NCI-H524 (cell line): ENCODE measurements around the gene GRID1.

Experiments
- DNase-seq, 2 experiments: peaks; one replicate each; lab custom pipeline; 2025; lab: John Stamatoyannopoulos, UW

The GRID1 gene

GRCh38 chr10:86229811-86230556 is 136.6 kb downstream of the GRID1 start:
- DNase-seq, result no peak

- DNase-seq, result no peak
Measured at GRCh38 chr10:86229376-86229775, 137.2 kb downstream of the GRID1 start.

DNA sequence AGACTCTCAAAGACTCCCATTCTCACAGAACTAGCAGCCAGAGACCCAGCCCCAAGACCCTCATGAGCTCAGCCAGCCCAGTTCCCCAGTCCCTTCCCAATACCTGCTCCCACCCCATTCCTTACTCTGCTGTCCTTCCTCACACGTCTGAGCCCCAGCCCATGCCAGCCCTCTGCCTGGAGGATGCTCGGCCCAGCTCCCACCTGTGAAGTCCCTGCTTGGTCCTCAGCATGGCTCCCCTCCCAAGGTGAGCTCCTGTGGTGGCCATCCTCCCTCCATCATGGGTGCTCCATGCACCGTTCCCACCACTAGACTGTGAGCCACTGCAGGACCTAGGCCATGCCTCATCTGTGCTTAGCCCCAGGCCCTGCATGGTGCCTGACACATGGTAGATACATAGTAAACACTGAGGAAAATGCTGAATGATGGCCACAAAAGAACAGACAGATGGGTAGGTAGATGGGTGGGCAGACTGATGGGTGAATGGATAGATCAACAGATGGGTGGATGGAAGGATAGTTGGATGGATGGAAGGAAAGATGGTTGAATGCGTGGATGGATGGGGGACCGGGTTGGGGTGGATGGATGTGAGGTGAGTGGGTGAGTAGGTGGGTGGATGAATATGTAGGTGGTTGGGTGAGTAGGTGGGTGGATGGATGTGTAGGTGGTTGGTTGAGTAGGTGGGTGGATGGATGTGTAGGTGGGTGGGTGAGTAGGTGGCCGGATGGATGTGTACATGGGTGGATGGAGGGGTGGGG is 138.9 kb downstream of the GRID1 start:
- DNase-seq, result no peak

DNA sequence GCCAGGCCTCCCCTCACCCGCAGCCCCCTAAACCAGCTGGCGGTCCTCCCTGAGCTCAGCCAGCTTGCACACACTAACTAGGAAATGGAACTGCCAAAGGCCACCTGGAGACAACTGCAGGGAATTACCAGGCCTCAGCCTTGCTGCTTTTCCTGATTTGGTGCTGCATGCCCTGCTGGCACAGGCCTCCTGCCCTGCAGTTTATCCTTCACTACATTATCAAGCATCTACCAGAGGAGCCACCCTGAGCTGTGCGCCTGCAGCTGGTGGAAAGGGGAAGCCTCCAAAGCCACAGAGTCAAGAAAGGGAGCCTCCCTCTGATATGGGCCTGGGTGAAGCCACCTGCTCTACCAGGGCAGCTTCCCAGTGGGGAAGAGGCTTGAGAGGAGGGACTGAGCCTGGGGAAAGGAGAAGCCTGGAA is 139.8 kb downstream of the GRID1 start:
- no peak for DNase-seq

GRCh38 chr10:86226016-86226415 is 140.6 kb downstream of the GRID1 start:
- DNase-seq, result no peak

DNA sequence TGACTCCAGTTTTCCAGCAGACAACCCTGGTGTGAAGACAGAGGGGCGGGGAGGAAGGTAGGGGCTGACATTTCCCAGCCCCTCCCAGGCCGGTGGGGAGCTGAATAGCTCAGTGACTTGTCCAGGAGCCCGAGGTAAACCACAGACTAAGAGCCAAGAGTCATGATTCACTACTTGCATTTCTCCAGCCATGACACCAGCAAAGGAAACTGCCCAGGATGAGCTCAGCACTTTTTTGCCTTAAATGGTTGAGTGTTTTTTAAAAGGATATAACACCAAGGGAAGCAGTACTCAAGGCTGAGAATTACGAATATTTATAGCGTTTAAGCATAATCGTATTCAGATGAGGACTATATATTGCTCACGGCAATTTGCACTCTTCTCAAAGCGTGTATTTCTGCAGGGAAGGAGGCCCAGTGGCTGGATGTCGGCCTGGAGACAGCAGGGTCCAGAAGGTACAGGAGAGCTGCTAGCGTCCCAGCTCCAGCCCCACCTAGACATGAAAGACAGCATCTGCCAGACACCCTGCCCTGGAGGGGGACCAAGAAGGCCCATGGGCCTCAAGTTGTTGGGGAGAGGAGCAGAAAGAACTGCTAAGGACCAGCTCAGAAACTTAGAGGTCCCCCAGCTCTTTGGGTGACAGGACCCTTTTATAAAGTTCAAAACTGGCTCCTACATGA is 141.4 kb downstream of the GRID1 start:
- DNase-seq, result no peak

GRCh38 chr10:86224354-86225102 is 142.1 kb downstream of the GRID1 start:
- DNase-seq, result no peak

DNA sequence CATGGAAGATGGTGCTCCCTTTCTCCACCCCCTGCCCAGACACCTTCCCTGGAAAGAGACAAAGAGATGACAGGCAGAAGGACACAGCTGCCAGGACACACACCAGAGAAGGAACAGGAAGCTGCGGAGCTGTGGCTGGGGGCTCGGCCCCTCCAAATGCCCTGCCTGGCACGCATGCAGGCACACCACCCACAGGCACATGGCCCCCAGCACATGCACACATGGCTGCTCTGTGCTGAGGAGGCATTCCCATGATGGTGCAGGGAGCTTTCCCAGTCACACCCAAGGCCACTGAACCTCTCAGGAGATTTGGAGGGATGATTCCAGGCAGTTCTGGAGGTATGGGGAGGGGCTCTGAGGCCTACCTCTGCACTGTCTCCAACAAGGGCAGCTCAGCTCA is 143.3 kb downstream of the GRID1 start:
- DNase-seq, result no peak

DNA sequence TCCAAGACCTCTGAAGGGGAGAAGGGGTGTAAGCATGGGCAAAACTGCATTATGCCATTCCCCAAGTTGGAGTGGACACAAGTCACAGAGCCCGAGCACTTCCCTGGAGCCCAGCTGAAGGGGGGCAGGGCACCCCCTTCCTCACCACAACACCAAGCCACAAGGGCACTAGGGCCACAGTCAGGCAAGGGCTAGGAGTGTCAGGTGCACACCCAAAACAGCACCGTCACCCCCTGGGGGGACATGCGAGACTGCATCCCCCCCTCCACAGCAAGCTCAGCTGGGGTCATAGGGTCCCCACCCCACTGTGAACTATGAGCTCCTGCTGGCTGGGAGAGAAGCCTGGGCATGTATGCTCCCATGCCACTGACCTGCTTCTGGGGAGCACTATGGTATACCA is 143.9 kb downstream of the GRID1 start:
- no peak for DNase-seq

DNA sequence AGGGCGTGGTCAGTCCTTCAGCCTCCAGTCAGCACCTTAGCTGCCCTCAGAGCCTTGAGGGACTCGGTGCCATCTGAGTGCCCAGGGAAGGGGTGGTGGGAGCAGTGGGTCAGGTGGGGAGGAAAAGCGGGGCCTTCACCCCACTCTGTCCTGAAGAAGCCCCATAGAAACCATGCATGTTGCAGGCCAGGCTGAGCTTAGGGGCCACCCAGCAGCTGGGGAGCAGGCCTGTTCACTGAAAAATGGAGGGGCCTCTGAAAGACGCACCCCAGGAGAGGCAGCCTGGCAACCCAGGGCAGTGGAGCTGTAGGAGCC is 144.3 kb downstream of the GRID1 start:
- no peak for DNase-seq

- no peak for DNase-seq
Measured at GRCh38 chr10:86221442-86222335, 144.9 kb downstream of the GRID1 start.

- DNase-seq, result no peak
Measured at GRCh38 chr10:86220626-86221025, 146.0 kb downstream of the GRID1 start.

DNA sequence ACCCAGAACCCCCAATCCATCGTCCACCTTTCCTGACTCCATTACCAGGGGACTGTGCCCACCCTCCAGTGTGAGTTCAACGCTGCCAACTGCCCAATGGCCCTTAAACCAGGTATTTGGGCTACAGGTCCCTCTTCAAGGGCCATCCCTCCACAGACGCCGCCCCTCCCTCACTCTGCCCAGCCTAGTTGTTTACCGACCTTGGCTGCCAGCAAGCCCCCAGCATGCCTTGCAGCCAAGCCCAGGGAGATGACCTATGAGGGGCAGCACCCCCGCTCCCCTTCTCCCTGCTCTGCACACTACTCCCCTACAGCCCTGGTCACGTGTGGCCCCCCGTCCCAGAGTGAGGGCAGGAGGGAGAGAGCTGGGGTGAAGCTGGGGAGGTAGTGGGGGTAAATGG is 147.3 kb downstream of the GRID1 start:
- DNase-seq, result no peak

DNA sequence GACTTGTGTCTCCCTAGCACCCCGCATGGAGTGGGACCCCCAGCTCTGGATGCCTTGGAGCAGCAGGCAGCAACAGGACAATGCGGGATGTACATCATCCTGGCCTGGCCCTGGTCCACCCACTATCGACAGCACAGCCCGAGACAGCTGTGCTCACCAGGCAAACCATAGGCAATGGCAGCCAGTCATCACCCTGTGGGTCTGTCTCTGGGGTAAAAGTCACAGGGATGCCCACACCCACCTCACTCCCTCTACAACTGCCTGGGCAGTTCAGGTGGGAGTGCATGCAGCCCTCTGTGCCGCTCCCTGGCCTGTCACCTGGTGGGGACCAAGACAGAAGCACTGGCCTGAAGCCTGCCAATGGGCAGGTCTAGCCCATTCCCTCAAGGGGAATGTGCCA is 147.8 kb downstream of the GRID1 start:
- no peak for DNase-seq

DNA sequence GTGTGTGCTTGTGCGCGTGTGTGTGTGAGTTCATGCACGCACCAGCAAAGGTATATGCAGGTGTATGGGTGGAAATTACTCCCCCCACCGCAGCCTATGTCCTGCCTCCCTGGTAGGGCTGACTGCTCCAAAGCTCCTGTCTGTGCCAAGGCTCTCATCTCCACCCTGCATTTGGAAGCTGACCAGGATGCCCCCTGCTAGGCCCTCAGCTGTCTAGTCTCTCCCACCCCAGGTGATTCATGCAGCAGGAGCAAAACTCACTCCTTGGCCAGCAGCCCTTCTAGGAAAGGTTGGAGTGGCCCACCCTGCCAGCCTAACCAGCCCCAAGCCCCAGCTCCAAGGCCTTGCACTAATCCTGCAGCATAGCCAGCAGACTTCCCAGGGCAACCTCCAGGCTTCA is 148.4 kb downstream of the GRID1 start:
- DNase-seq, result no peak

GRCh38 chr10:86217371-86218080 is 149.1 kb downstream of the GRID1 start:
- no peak for DNase-seq

- DNase-seq, result no peak
Measured at GRCh38 chr10:86216886-86217285, 149.7 kb downstream of the GRID1 start.

GRCh38 chr10:86215712-86216111 is 150.9 kb downstream of the GRID1 start:
- no peak for DNase-seq

DNA sequence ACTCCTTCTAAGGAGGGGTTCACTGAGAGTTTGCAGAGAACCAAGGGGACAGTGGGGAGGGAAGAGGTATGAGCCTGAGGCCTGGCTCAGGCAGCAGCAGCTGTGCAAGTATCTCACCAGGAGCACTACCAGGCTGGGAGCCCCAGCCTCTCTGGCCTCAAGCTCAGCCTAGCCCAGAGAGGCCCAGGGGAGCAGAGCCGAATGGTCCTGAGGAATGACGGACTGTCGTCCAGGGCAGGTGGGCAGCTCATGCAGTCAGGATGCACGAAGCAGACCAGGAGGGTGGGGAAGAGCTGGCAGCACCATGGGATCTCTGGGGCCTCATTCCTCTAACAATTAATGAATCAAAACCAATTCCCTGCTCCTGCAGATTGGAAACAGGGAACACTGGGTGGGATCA is 151.5 kb downstream of the GRID1 start:
- no peak for DNase-seq

GRCh38 chr10:86213148-86213547 is 153.4 kb downstream of the GRID1 start:
- DNase-seq, result no peak

DNA sequence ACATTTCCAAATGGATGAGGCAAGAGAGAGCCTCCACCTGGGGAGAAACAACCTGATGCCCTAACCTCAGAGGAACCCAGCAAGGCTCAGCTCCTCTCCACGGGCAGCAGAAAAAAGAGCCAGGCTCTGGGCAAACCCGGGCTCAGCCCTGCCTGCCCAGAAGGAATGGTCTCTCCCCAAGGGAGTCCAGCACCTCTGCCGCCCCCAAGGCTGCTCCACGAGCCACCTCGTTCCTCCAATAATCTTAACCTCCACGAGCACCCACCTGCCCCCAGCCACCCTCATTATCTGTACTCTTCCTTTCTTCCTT is 154.2 kb downstream of the GRID1 start:
- DNase-seq, result no peak
